ENCODE measurements around the gene KIAA0408. TPM values are rescaled to one million over a fixed set of nuclear protein-coding genes. Genes with fewer than 3 reads are reported as not detected.

KIAA0408 gene
- total and polyA plus RNA-seq, 2 experiments from 2014 or later, result 1.1 to 3.2 TPM

GRCh38 chr6:127463056-127463455 is 3.9 kb upstream of the KIAA0408 start:
- WGBS, 2 experiments (ENCODE audit: low coverage in 1 of 2, low lambda C conversion rate in 2 of 2, missing lambda C conversion rate in 2 of 2), result 33 to 38% methylated on average over 5 of the region's 5 CpGs
- Histone ChIP-seq H3F3A (ENCODE audit: insufficient read depth) (peaks cover 41% of the 10 kb centered on the region), H3K4me1 (ENCODE audit: insufficient read depth) (peaks cover 34% of the 10 kb centered on the region), H3K79me2 (ENCODE audit: insufficient read depth) (no peaks in the 10 kb centered on the region), H3K4me3 (no peak overlapping the region), H3K27me3 (replicated peaks; ENCODE audit: insufficient read depth) (no peaks in the 10 kb centered on the region), H3K9me3 (ENCODE audit: low read depth) (no peaks in the 10 kb centered on the region), H3K27ac (peak overlapping the region; percentile 79), H3K4me2 (ENCODE audit: unreplicated experiment) (peak overlapping the region; percentile 6), H3K9me2 (ENCODE audit: insufficient read depth) (no peaks in the 10 kb centered on the region), H3K36me3 (ENCODE audit: low read depth) (no peaks in the 10 kb centered on the region), H2AFZ (0 out of 2 replicates have a peak overlapping the region, but pooled peaks have one; percentile 7), H3K9ac (peak overlapping the region; percentile 39; the same call in 1 of the 2 replicates), H4K20me1 (ENCODE audit: insufficient read depth) (no peaks in the 10 kb centered on the region)
- no peak for TF ChIP-seq EZH2 (IDR thresholded peaks at IDR 0.05; ENCODE audit: insufficient read depth, poor library complexity, severe bottlenecking)
- no peak for TF ChIP-seq EZH2phosphoT487 (IDR thresholded peaks at IDR 0.05; ENCODE audit: insufficient read depth, low read depth)
- peak; percentile 42 for DNase-seq
- in situ Hi-C loops (cut with MboI), result loop anchor here (5.0 kb wide), 1 partner anchor 74 kb away; no protein-coding TSS in a partner anchor

GRCh38 chr6:127462376-127462775 is 3.2 kb upstream of the KIAA0408 start:
- no peak for TF ChIP-seq EZH2phosphoT487 (IDR thresholded peaks at IDR 0.05; ENCODE audit: insufficient read depth, low read depth)
- Histone ChIP-seq H3K9me2 (ENCODE audit: insufficient read depth) (no peaks in the 10 kb centered on the region), H4K20me1 (ENCODE audit: insufficient read depth) (no peaks in the 10 kb centered on the region), H2AFZ (no peak overlapping the region), H3K79me2 (ENCODE audit: insufficient read depth) (no peaks in the 10 kb centered on the region), H3K27me3 (replicated peaks; ENCODE audit: insufficient read depth) (no peaks in the 10 kb centered on the region), H3K4me1 (ENCODE audit: insufficient read depth) (peaks cover 40% of the 10 kb centered on the region), H3K27ac (peak overlapping the region; percentile 79; the same call in 1 of the 2 replicates), H3K9ac (no peak overlapping the region), H3K4me3 (no peak overlapping the region), H3K9me3 (ENCODE audit: low read depth) (no peaks in the 10 kb centered on the region), H3F3A (ENCODE audit: insufficient read depth) (peaks cover 48% of the 10 kb centered on the region), H3K4me2 (ENCODE audit: unreplicated experiment) (no peak overlapping the region), H3K36me3 (ENCODE audit: low read depth) (no peaks in the 10 kb centered on the region)
- in situ Hi-C loops (cut with MboI), result loop anchor here (5.0 kb wide), 1 partner anchor 75 kb away; no protein-coding TSS in a partner anchor
- peak; percentile 18 for DNase-seq
- WGBS, 2 experiments (ENCODE audit: low coverage in 1 of 2, low lambda C conversion rate in 2 of 2, missing lambda C conversion rate in 2 of 2), result 63 to 69% methylated on average over 2 of the region's 2 CpGs

DNA sequence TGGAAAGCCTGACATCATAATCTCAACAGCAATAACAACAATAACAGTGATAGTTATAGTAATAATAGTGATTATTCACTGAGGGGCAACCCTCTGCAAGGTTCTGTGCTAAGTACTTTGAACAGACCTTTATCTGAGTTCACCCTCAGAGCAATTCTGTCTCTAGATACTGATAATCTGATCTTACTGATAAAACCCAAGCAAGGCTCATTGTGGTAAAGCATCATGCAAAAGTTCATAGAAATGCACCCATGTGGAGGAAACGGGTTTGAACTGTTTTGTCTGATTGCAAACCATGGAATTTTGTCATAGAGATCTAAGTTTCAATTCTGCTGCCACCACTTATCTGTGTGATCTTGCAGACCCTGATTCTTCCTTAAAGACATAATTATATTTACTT is 1.3 kb upstream of the KIAA0408 start:
- TF ChIP-seq EZH2phosphoT487 (IDR thresholded peaks at IDR 0.05; ENCODE audit: insufficient read depth, low read depth) (no peak), EZH2 (IDR thresholded peaks at IDR 0.05; ENCODE audit: insufficient read depth, poor library complexity, severe bottlenecking) (no peak)
- Histone ChIP-seq H3K4me3 (no peak overlapping the region), H3K9ac (no peak overlapping the region), H2AFZ (no peak overlapping the region), H3K4me1 (ENCODE audit: insufficient read depth) (peaks cover 47% of the 10 kb centered on the region), H3K9me2 (ENCODE audit: insufficient read depth) (no peaks in the 10 kb centered on the region), H3K79me2 (ENCODE audit: insufficient read depth) (no peaks in the 10 kb centered on the region), H3K27ac (no peak overlapping the region), H3F3A (ENCODE audit: insufficient read depth) (peaks cover 48% of the 10 kb centered on the region), H3K36me3 (ENCODE audit: low read depth) (no peaks in the 10 kb centered on the region), H3K27me3 (replicated peaks; ENCODE audit: insufficient read depth) (no peaks in the 10 kb centered on the region), H4K20me1 (ENCODE audit: insufficient read depth) (no peaks in the 10 kb centered on the region), H3K4me2 (ENCODE audit: unreplicated experiment) (no peak overlapping the region), H3K9me3 (ENCODE audit: low read depth) (no peaks in the 10 kb centered on the region)
- in situ Hi-C loops (cut with MboI), result loop anchor here (5.0 kb wide), 1 partner anchor 77 kb away; no protein-coding TSS in a partner anchor
- DNase-seq, result no peak
- WGBS, 2 experiments (ENCODE audit: low coverage in 1 of 2, low lambda C conversion rate in 2 of 2, missing lambda C conversion rate in 2 of 2), result 92 to 96% methylated on average over 1 of the region's 1 CpG

DNA sequence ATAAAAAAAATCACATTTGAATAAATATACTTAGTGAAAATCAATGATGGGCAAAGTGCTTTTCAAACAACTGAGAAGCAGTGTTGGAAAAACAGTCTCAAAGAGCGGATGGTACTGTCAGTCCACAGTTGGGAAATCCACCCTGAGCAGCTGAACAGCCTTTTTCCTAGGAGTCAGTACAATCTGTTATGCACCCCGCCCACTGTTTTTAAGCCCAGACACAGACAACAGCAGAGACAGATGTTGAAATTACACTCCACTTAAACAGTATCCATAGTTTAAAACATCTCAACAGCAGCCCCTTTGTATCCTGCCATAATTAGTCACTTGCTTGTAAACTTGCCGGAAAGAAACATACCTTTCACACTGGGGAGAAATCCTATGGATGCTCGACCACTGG is 372 bp downstream of the KIAA0408 start:
- H3K9me3 ChIP-seq (ENCODE audit: low read depth), result no peaks in the 10 kb centered on the region
- peaks cover 31% of the 10 kb centered on the region for H3F3A ChIP-seq (ENCODE audit: insufficient read depth)
- WGBS, 2 experiments (ENCODE audit: low coverage in 1 of 2, low lambda C conversion rate in 2 of 2, missing lambda C conversion rate in 2 of 2), result 8 to 12% methylated on average over 4 of the region's 4 CpGs
- no peaks in the 10 kb centered on the region for H3K9me2 ChIP-seq (ENCODE audit: insufficient read depth)
- H2AFZ ChIP-seq, result peak overlapping the region; percentile 64
- H3K4me1 ChIP-seq (ENCODE audit: insufficient read depth), result peaks cover 32% of the 10 kb centered on the region
- peak overlapping the region; percentile 32 for H3K4me3 ChIP-seq
- H3K4me2 ChIP-seq (ENCODE audit: unreplicated experiment), result peak overlapping the region; percentile 70
- no peaks in the 10 kb centered on the region for H3K36me3 ChIP-seq (ENCODE audit: low read depth)
- no peaks in the 10 kb centered on the region for H3K27me3 ChIP-seq (replicated peaks; ENCODE audit: insufficient read depth)
- no peaks in the 10 kb centered on the region for H3K79me2 ChIP-seq (ENCODE audit: insufficient read depth)
- peak overlapping the region; percentile 57 for H3K9ac ChIP-seq
- no peaks in the 10 kb centered on the region for H4K20me1 ChIP-seq (ENCODE audit: insufficient read depth)
- peak overlapping the region; percentile 67 for H3K27ac ChIP-seq
- TF ChIP-seq EZH2phosphoT487 (IDR thresholded peaks at IDR 0.05; ENCODE audit: insufficient read depth, low read depth), result no peak
- TF ChIP-seq EZH2 (IDR thresholded peaks at IDR 0.05; ENCODE audit: insufficient read depth, poor library complexity, severe bottlenecking), result no peak
- peak; percentile 86 for DNase-seq
- in situ Hi-C loops (cut with MboI), result no loop called here
